HEK293 (cell line): ENCODE measurements around the gene ZBTB26.

Source experiments
- BCL11A ChIP-seq: fragments of 450-650 bp; formaldehyde crosslinking; IDR thresholded peaks from 2 replicates; pipeline ENCODE4 v1.5.1; 2016; ENCODE audit warnings: low read depth, missing biosample characterization, missing genetic modification characterization
- FEZF1 ChIP-seq: fragments of 450-650 bp; formaldehyde crosslinking; IDR thresholded peaks from 2 replicates; pipeline ENCODE4 v1.5.1; 2016; ENCODE audit warnings: missing biosample characterization, missing genetic modification characterization
- HOXD13 ChIP-seq: sonication (generic); formaldehyde crosslinking; IDR thresholded peaks from 2 replicates; pipeline ENCODE4 v1.8.0; 2022; ENCODE audit warnings: missing genetic modification reagents, borderline replicate concordance
- KLF1 ChIP-seq: fragments of 450-650 bp; formaldehyde crosslinking; IDR thresholded peaks from 2 replicates; pipeline ENCODE4 v1.5.1; 2016; ENCODE audit warnings: missing biosample characterization, missing genetic modification characterization
- KLF7 ChIP-seq: fragments of 450-650 bp; formaldehyde crosslinking; IDR thresholded peaks from 2 replicates; pipeline ENCODE4 v1.5.1; 2016; ENCODE audit warnings: missing biosample characterization, missing genetic modification characterization, borderline replicate concordance
- MEIS1 ChIP-seq: sonication (generic); formaldehyde crosslinking; IDR thresholded peaks from 2 replicates; pipeline ENCODE4 v1.8.1; 2022; ENCODE audit warnings: missing genetic modification reagents, mild to moderate bottlenecking, borderline replicate concordance
- SETDB1 ChIP-seq: IDR thresholded peaks from one replicate; pipeline ENCODE4 v1.6.1; 2017; ENCODE audit warnings: mild to moderate bottlenecking, low read length, moderate library complexity, mixed read lengths; ENCODE audit not compliant: insufficient read length
- TCF7L2 ChIP-seq: IDR thresholded peaks from 2 replicates; pipeline ENCODE4 v1.6.1; 2011; ENCODE audit warnings: low read depth, mild to moderate bottlenecking, inconsistent platforms, low read length, moderate library complexity, borderline replicate concordance
- ZBTB8A ChIP-seq: fragments of 450-650 bp; formaldehyde crosslinking; IDR thresholded peaks from 2 replicates; pipeline ENCODE4 v1.5.1; 2016; ENCODE audit warnings: missing biosample characterization, missing genetic modification characterization
- ZFP3 ChIP-seq: fragments of 450-650 bp; formaldehyde crosslinking; IDR thresholded peaks from 2 replicates; pipeline ENCODE4 v1.5.1; 2016; ENCODE audit warnings: low read depth, missing biosample characterization, missing genetic modification characterization
- ZNF114 ChIP-seq: fragments of 450-650 bp; formaldehyde crosslinking; IDR thresholded peaks from 2 replicates; pipeline ENCODE4 v1.5.0; 2017; ENCODE audit warnings: missing biosample characterization, missing genetic modification characterization
- ZNF140 ChIP-seq: fragments of 450-650 bp; formaldehyde crosslinking; IDR thresholded peaks from 2 replicates; pipeline ENCODE4 v1.5.1; 2016; ENCODE audit warnings: missing biosample characterization, missing genetic modification characterization
- ZNF155 ChIP-seq: fragments of 450-650 bp; formaldehyde crosslinking; IDR thresholded peaks from 2 replicates; pipeline ENCODE4 v1.5.1; 2016; ENCODE audit warnings: missing biosample characterization, missing genetic modification characterization
- ZNF157 ChIP-seq: fragments of 450-650 bp; formaldehyde crosslinking; IDR thresholded peaks from 2 replicates; pipeline ENCODE4 v1.5.1; 2016; ENCODE audit warnings: missing biosample characterization, missing genetic modification characterization
- ZNF175 ChIP-seq: fragments of 450-650 bp; formaldehyde crosslinking; IDR thresholded peaks from 2 replicates; pipeline ENCODE4 v1.5.1; 2016; ENCODE audit warnings: missing biosample characterization, missing genetic modification characterization
- ZNF2 ChIP-seq: fragments of 450-650 bp; formaldehyde crosslinking; IDR thresholded peaks from 2 replicates; pipeline ENCODE4 v1.5.1; 2016; ENCODE audit warnings: missing biosample characterization, missing genetic modification characterization
- ZNF221 ChIP-seq: fragments of 450-650 bp; formaldehyde crosslinking; IDR thresholded peaks from 2 replicates; pipeline ENCODE4 v1.5.1; 2017; ENCODE audit warnings: missing biosample characterization, missing genetic modification characterization, borderline replicate concordance
- ZNF292 ChIP-seq: fragments of 450-650 bp; formaldehyde crosslinking; IDR thresholded peaks from 2 replicates; pipeline ENCODE4 v1.5.1; 2016; ENCODE audit warnings: low read depth, missing biosample characterization, missing genetic modification characterization, borderline replicate concordance
- ZNF311 ChIP-seq: fragments of 450-650 bp; formaldehyde crosslinking; IDR thresholded peaks from 2 replicates; pipeline ENCODE4 v1.5.1; 2017; ENCODE audit warnings: missing biosample characterization, missing genetic modification characterization, borderline replicate concordance
- ZNF366 ChIP-seq: fragments of 450-650 bp; formaldehyde crosslinking; conservative IDR thresholded peaks from 2 replicates; pipeline ENCODE4 v1.5.1; 2016; ENCODE audit warnings: missing biosample characterization, missing genetic modification characterization
- ZNF391 ChIP-seq: fragments of 450-650 bp; formaldehyde crosslinking; IDR thresholded peaks from 2 replicates; pipeline ENCODE4 v1.5.1; 2016; ENCODE audit warnings: low read depth, missing biosample characterization, missing genetic modification characterization, borderline replicate concordance
- ZNF394 ChIP-seq: fragments of 450-650 bp; formaldehyde crosslinking; IDR thresholded peaks from 2 replicates; pipeline ENCODE4 v1.5.1; 2016; ENCODE audit warnings: missing biosample characterization, missing genetic modification characterization, mild to moderate bottlenecking, moderate library complexity, borderline replicate concordance
- ZNF48 ChIP-seq: fragments of 450-650 bp; formaldehyde crosslinking; IDR thresholded peaks from 2 replicates; pipeline ENCODE4 v1.5.1; 2016; ENCODE audit warnings: missing biosample characterization, missing genetic modification characterization
- ZNF549 ChIP-seq: fragments of 450-650 bp; IDR thresholded peaks from 2 replicates; pipeline ENCODE4 v1.5.1; 2018; ENCODE audit warnings: missing biosample characterization, missing genetic modification characterization, mild to moderate bottlenecking, inconsistent platforms, moderate library complexity
- ZNF830 ChIP-seq: fragments of 450-650 bp; IDR thresholded peaks from 2 replicates; pipeline ENCODE4 v1.5.0; 2018; ENCODE audit warnings: missing biosample characterization, missing genetic modification characterization, low read depth, mild to moderate bottlenecking, moderate library complexity
- ZNF837 ChIP-seq: fragments of 450-650 bp; formaldehyde crosslinking; IDR thresholded peaks from 2 replicates; pipeline ENCODE4 v1.5.1; 2016; ENCODE audit warnings: missing biosample characterization, missing genetic modification characterization
- TF ChIP-seq, protein P1 (sequence below): fragments of 450-650 bp; formaldehyde crosslinking; IDR thresholded peaks from 2 replicates; pipeline ENCODE4 v1.5.1; 2016; ENCODE audit warnings: missing biosample characterization, missing genetic modification characterization
- TF ChIP-seq, protein P2 (sequence below): fragments of 450-650 bp; formaldehyde crosslinking; IDR thresholded peaks from 2 replicates; pipeline ENCODE4 v1.5.1; 2016; ENCODE audit warnings: missing biosample characterization, missing genetic modification characterization
- TF ChIP-seq, protein P3 (sequence below): fragments of 450-650 bp; formaldehyde crosslinking; IDR thresholded peaks from 2 replicates; pipeline ENCODE4 v1.5.1; 2016; ENCODE audit warnings: missing biosample characterization, missing genetic modification characterization
- TF ChIP-seq, protein P4 (sequence below): IDR thresholded peaks from 2 replicates; pipeline ENCODE4 v1.6.1; 2011; ENCODE audit warnings: mild to moderate bottlenecking, low read depth, low read length, borderline replicate concordance
- TF ChIP-seq, protein P5 (sequence below): fragments of 450-650 bp; formaldehyde crosslinking; IDR thresholded peaks from 2 replicates; pipeline ENCODE4 v1.5.1; 2016; ENCODE audit warnings: missing biosample characterization, missing genetic modification characterization

The ZBTB26 gene

DNA sequence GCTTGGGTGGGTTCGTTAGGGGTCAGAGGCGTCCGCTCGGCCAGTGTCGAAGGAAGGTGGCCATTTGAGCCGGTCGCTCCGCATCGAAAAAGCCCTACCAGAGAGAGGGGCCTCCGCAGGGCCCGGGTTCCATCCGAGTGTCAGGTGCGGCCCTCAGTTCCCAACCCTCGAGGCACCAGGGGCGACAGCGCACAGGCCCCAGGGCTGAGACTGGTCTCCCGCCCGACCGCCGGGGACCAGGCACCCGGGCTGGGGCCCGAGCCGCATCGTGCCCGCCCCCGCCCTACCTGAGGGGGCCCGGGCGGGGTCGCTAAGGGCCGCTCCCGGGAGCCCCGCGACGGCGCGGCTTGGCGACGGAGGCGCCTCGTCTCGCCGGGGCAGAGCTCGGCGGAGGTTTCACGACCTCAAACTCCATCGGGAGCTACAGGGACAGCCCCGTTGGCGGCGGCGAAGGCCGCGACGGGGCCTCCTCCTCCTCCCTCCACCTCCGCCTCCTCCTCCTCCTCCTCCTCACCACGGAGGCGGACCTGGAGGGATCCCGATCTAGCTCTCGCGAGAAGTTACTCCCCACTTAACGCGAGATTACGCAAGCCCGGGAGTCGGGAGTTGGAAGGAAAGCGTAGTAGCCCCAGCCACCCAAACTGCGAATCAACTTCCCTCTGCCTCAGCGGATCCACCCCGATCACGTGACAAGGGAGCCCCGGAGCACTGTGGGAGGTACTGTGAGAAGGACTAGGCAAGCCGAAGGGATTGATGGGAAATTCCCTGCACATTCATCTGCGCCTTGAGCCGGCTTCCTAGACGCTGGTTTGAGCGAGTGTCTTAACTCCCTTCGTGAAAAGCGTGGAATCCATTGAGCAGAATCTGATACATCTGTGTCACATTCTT is 26.2 kb downstream of the ZBTB26 start, which contains the start of gene RC3H2 (continued):
- TF ChIP-seq ZNF140 (tag by site-specific recombination) (no peak), ZNF394 (no peak), SETDB1 (no peak), ZNF157 (tag by site-specific recombination) (no peak), ZNF2 (tag by site-specific recombination) (no peak), ZNF221 (tag by site-specific recombination) (no peak), ZNF391 (tag by site-specific recombination) (no peak), KLF7 (tag by site-specific recombination) (no peak), TCF7L2 (no peak), KLF1 (tag by site-specific recombination) (peak; percentile 44; the same call in 1 of the 2 replicates), HOXD13 (no peak), ZNF366 (tag by site-specific recombination) (no peak), ZNF837 (tag by site-specific recombination) (no peak), ZNF549 (no peak), BCL11A (tag by site-specific recombination) (no peak), ZNF175 (no peak), ZNF114 (no peak), MEIS1 (CRISPR knock-in tag) (no peak), ZBTB8A (tag by site-specific recombination) (no peak; the same call in none of the 2 replicates), ZNF48 (no peak), ZFP3 (tag by site-specific recombination) (no peak), ZNF311 (tag by site-specific recombination) (no peak), FEZF1 (tag by site-specific recombination) (no peak), ZNF830 (tag by site-specific recombination) (no peak), ZNF155 (tag by site-specific recombination) (no peak), ZNF292 (tag by site-specific recombination) (no peak)
- TF ChIP-seq, protein P1, sequence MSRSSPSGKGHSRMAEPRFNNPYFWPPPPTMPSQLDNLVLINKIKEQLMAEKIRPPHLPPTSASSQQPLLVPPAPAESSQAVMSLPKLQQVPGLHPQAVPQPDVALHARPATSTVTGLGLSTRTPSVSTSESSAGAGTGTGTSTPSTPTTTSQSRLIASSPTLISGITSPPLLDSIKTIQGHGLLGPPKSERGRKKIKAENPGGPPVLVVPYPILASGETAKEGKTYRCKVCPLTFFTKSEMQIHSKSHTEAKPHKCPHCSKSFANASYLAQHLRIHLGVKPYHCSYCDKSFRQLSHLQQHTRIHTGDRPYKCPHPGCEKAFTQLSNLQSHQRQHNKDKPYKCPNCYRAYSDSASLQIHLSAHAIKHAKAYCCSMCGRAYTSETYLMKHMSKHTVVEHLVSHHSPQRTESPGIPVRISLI (tag by site-specific recombination) = no peak
- TF ChIP-seq, protein P2, sequence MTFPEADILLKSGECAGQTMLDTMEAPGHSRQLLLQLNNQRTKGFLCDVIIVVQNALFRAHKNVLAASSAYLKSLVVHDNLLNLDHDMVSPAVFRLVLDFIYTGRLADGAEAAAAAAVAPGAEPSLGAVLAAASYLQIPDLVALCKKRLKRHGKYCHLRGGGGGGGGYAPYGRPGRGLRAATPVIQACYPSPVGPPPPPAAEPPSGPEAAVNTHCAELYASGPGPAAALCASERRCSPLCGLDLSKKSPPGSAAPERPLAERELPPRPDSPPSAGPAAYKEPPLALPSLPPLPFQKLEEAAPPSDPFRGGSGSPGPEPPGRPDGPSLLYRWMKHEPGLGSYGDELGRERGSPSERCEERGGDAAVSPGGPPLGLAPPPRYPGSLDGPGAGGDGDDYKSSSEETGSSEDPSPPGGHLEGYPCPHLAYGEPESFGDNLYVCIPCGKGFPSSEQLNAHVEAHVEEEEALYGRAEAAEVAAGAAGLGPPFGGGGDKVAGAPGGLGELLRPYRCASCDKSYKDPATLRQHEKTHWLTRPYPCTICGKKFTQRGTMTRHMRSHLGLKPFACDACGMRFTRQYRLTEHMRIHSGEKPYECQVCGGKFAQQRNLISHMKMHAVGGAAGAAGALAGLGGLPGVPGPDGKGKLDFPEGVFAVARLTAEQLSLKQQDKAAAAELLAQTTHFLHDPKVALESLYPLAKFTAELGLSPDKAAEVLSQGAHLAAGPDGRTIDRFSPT (tag by site-specific recombination) = no peak
- TF ChIP-seq, protein P3, sequence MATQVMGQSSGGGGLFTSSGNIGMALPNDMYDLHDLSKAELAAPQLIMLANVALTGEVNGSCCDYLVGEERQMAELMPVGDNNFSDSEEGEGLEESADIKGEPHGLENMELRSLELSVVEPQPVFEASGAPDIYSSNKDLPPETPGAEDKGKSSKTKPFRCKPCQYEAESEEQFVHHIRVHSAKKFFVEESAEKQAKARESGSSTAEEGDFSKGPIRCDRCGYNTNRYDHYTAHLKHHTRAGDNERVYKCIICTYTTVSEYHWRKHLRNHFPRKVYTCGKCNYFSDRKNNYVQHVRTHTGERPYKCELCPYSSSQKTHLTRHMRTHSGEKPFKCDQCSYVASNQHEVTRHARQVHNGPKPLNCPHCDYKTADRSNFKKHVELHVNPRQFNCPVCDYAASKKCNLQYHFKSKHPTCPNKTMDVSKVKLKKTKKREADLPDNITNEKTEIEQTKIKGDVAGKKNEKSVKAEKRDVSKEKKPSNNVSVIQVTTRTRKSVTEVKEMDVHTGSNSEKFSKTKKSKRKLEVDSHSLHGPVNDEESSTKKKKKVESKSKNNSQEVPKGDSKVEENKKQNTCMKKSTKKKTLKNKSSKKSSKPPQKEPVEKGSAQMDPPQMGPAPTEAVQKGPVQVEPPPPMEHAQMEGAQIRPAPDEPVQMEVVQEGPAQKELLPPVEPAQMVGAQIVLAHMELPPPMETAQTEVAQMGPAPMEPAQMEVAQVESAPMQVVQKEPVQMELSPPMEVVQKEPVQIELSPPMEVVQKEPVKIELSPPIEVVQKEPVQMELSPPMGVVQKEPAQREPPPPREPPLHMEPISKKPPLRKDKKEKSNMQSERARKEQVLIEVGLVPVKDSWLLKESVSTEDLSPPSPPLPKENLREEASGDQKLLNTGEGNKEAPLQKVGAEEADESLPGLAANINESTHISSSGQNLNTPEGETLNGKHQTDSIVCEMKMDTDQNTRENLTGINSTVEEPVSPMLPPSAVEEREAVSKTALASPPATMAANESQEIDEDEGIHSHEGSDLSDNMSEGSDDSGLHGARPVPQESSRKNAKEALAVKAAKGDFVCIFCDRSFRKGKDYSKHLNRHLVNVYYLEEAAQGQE (tag by site-specific recombination) = no peak
- TF ChIP-seq, protein P4, sequence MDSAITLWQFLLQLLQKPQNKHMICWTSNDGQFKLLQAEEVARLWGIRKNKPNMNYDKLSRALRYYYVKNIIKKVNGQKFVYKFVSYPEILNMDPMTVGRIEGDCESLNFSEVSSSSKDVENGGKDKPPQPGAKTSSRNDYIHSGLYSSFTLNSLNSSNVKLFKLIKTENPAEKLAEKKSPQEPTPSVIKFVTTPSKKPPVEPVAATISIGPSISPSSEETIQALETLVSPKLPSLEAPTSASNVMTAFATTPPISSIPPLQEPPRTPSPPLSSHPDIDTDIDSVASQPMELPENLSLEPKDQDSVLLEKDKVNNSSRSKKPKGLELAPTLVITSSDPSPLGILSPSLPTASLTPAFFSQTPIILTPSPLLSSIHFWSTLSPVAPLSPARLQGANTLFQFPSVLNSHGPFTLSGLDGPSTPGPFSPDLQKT = no peak
- TF ChIP-seq, protein P5, sequence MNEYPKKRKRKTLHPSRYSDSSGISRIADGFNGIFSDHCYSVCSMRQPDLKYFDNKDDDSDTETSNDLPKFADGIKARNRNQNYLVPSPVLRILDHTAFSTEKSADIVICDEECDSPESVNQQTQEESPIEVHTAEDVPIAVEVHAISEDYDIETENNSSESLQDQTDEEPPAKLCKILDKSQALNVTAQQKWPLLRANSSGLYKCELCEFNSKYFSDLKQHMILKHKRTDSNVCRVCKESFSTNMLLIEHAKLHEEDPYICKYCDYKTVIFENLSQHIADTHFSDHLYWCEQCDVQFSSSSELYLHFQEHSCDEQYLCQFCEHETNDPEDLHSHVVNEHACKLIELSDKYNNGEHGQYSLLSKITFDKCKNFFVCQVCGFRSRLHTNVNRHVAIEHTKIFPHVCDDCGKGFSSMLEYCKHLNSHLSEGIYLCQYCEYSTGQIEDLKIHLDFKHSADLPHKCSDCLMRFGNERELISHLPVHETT = no peak
